DOHH2 (cell line): ENCODE data around the gene CABLES1.
"Not testable (repeated sequence)": the region's sequence is repeated elsewhere in the genome, so short reads cannot be mapped to it uniquely, and the experiment has no call there.

Experiments used
- H3F3A ChIP-seq: fragments of 200-600 bp; sonication (generic), shearing (Covaris generic); 2 replicates; pipeline ENCODE4 v1.6.0; 2016; ENCODE audit warnings: antibody characterized with exemption, mild to moderate bottlenecking; ENCODE audit not compliant: control insufficient read depth, insufficient read depth
- H3K27ac ChIP-seq: fragments of 200-600 bp; sonication (generic); 2 replicates; pipeline ENCODE4 v1.5.1; 2014; ENCODE audit warnings: low read depth, mild to moderate bottlenecking, low read length, moderate library complexity
- H3K27me3 ChIP-seq: fragments of 200-600 bp; sonication (generic); 2 replicates; pipeline ENCODE4 v1.6.1; 2014; ENCODE audit warnings: mild to moderate bottlenecking, low read length, mixed read lengths; ENCODE audit not compliant: control insufficient read depth
- H3K36me3 ChIP-seq: fragments of 200-600 bp; sonication (generic); 2 replicates; pipeline ENCODE4 v1.6.1; 2014; ENCODE audit warnings: mild to moderate bottlenecking, low read length, moderate library complexity, mixed read lengths; ENCODE audit not compliant: control insufficient read depth
- H3K4me1 ChIP-seq: fragments of 200-600 bp; sonication (generic); 2 replicates; pipeline ENCODE4 v1.6.1; 2014; ENCODE audit warnings: mild to moderate bottlenecking, low read length, mixed read lengths; ENCODE audit not compliant: control insufficient read depth
- H3K4me2 ChIP-seq: fragments of 200-600 bp; sonication (generic); 2 replicates; pipeline ENCODE4 v1.6.0; 2014; ENCODE audit warnings: mild to moderate bottlenecking, low read length, moderate library complexity
- H3K4me3 ChIP-seq: fragments of 200-600 bp; sonication (generic); 2 replicates; pipeline ENCODE4 v1.5.1; 2014; ENCODE audit warnings: mild to moderate bottlenecking, low read length, mixed read lengths
- H3K79me2 ChIP-seq: fragments of 200-600 bp; sonication (generic); 2 replicates; pipeline ENCODE4 v1.6.1; 2014; ENCODE audit warnings: mild to moderate bottlenecking, low read length, mixed read lengths; ENCODE audit not compliant: control insufficient read depth
- H3K9me2 ChIP-seq: fragments of 200-600 bp; sonication (generic); replicated peaks from 2 replicates; pipeline ENCODE4 v1.6.1; 2014; ENCODE audit warnings: mild to moderate bottlenecking, low read length, mixed read lengths; ENCODE audit not compliant: control insufficient read depth
- H3K9me3 ChIP-seq: fragments of 200-600 bp; sonication (generic); 2 replicates; pipeline ENCODE4 v1.6.1; 2014; ENCODE audit warnings: antibody characterized with exemption, low read length, mixed read lengths; ENCODE audit not compliant: control insufficient read depth, insufficient read depth
- H4K20me1 ChIP-seq: fragments of 200-600 bp; sonication (generic); 2 replicates; pipeline ENCODE4 v1.6.0; 2014; ENCODE audit warnings: low read depth, mild to moderate bottlenecking, antibody characterized with exemption, low read length, moderate library complexity; ENCODE audit not compliant: control insufficient read depth, insufficient read depth
- EZH2phosphoT487 ChIP-seq: fragments of 200-600 bp; sonication (generic); IDR thresholded peaks from 2 replicates; pipeline ENCODE4 v1.6.1; 2017; ENCODE audit warnings: borderline replicate concordance, mild to moderate bottlenecking, antibody characterized with exemption, low read length, moderate library complexity, mixed read lengths
- TF ChIP-seq, protein P1 (sequence below): fragments of 200-600 bp; sonication (generic); IDR thresholded peaks from one replicate; pipeline ENCODE4 v1.5.1; 2014; ENCODE audit warnings: antibody characterized with exemption, mild to moderate bottlenecking, low read depth, low read length; ENCODE audit not compliant: poor library complexity, severe bottlenecking

CABLES1 gene

DNA sequence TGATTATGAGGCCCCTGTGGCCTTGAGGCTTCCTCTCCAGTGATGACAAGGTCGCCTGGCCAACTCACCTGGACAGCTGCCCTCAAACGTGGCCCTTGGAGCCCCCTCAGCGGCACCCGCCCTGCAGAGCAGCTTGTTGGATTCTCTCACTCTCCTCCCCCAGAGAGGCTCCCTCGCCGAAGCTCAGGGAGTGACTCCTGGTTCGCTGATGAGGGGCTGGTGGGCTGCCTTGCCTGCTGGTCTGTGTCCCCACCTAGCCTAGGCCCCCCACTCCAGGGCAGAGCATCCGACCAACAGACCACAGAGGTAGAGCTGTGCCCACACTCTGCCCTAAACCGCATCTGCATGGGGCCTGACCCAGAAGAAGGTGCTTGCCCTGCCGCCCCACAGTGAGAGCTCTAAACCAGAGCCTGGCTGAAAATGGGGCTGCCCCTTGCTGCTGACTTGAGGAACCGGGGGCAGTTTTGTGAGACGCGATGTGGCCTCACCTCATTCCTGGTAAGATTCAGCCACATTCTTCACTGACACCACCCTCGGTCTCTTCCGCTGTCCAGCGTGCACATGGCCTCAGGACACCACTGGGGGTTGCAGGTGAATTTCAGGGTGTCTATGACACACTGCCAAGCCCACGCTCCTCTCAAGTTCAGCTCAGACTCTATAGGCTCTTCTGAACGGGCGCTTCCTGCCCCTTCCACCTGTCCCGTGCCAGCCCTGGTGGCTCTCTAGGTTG, 131.6 kb downstream of the CABLES1 start:
- Histone ChIP-seq H3F3A (no peaks in the 10 kb centered on the region), H3K36me3 (no peaks in the 10 kb centered on the region), H3K27ac (no peak overlapping the region), H3K9me3 (peaks cover 26% of the 10 kb centered on the region), H4K20me1 (no peaks in the 10 kb centered on the region), H3K27me3 (no peaks in the 10 kb centered on the region), H3K4me3 (no peak overlapping the region), H3K9me2 (no peaks in the 10 kb centered on the region), H3K4me1 (no peaks in the 10 kb centered on the region), H3K79me2 (no peaks in the 10 kb centered on the region), H3K4me2 (no peak overlapping the region)
- TF ChIP-seq, protein P1, sequence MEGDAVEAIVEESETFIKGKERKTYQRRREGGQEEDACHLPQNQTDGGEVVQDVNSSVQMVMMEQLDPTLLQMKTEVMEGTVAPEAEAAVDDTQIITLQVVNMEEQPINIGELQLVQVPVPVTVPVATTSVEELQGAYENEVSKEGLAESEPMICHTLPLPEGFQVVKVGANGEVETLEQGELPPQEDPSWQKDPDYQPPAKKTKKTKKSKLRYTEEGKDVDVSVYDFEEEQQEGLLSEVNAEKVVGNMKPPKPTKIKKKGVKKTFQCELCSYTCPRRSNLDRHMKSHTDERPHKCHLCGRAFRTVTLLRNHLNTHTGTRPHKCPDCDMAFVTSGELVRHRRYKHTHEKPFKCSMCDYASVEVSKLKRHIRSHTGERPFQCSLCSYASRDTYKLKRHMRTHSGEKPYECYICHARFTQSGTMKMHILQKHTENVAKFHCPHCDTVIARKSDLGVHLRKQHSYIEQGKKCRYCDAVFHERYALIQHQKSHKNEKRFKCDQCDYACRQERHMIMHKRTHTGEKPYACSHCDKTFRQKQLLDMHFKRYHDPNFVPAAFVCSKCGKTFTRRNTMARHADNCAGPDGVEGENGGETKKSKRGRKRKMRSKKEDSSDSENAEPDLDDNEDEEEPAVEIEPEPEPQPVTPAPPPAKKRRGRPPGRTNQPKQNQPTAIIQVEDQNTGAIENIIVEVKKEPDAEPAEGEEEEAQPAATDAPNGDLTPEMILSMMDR, result no peak
- no peak for TF ChIP-seq EZH2phosphoT487

DNA sequence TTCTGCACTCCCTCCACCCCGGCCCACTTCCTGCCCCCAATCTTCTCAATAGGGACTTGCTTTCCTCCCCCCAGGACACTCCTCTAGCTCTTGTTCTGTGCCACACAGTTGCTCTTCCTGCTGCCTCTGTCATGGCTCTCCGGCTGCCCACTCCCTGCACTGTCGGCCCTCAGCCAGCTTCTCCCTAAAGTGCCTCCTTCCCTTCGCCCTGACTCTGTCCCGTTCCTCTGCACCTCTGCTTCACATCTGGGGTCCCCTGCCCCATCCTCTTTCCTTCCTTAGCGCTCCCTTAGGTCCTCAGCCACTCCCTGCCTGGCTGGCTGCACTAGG, 132.1 kb downstream of the CABLES1 start:
- H3K79me2 ChIP-seq, result no peaks in the 10 kb centered on the region
- no peak overlapping the region for H3K27ac ChIP-seq
- H3K9me3 ChIP-seq, result peaks cover 26% of the 10 kb centered on the region
- no peaks in the 10 kb centered on the region for H3K4me1 ChIP-seq
- no peaks in the 10 kb centered on the region for H3F3A ChIP-seq
- TF ChIP-seq EZH2phosphoT487, result no peak
- TF ChIP-seq, protein P1, result no peak
- no peak overlapping the region for H3K4me2 ChIP-seq
- no peak overlapping the region for H3K4me3 ChIP-seq
- H3K36me3 ChIP-seq, result no peaks in the 10 kb centered on the region
- H4K20me1 ChIP-seq, result no peaks in the 10 kb centered on the region
- H3K9me2 ChIP-seq, result no peaks in the 10 kb centered on the region
- H3K27me3 ChIP-seq, result no peaks in the 10 kb centered on the region

DNA sequence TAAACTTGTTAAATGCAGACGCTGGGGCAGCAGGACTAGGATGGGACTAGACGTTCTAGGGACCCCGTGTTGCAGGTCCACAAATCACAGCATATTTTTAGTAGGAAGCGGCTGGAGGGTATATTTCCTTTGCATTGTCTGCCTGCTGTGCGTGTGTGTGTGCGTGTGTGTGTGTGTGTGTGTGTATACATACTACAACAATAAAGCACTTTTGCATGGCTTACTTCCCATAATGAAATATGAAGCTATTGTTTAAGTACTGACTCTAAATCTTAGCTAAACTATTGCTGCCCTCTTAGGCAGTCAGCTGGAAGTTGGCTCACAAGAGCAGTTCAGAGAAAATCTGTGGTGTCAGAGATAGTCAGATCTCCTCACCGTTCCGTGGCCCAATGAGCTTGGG, 133.4 kb downstream of the CABLES1 start:
- Histone ChIP-seq H3K4me2 (no peak overlapping the region), H3K9me3 (peaks cover 26% of the 10 kb centered on the region), H3K79me2 (no peaks in the 10 kb centered on the region), H3F3A (no peaks in the 10 kb centered on the region), H3K4me1 (no peaks in the 10 kb centered on the region), H3K9me2 (no peaks in the 10 kb centered on the region), H3K4me3 (no peak overlapping the region), H3K27ac (no peak overlapping the region), H3K36me3 (no peaks in the 10 kb centered on the region), H4K20me1 (no peaks in the 10 kb centered on the region), H3K27me3 (no peaks in the 10 kb centered on the region)
- TF ChIP-seq, protein P1, result no peak
- TF ChIP-seq EZH2phosphoT487, result no peak

DNA sequence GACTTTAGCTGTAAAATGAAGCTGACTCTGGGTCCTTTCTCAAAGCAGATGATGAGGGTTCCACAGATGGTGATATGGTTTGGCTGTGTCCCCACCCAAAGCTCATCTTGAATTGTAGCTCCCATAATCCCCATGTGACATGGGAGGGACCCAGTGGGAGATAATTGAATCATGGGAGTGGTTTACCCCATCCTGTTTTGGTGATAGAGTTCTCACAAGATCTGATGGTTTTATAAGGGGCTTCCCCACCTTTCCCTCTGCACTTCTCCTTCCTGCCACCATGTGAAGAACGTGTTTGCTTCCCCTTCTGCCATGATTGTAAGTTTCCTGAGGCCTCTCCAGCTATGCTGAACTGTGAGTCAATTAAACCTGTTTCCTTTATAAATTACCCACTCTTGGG, 133.8 kb downstream of the CABLES1 start:
- H3F3A ChIP-seq, H3K27ac ChIP-seq, H3K36me3 ChIP-seq, H3K9me2 ChIP-seq, H3K4me1 ChIP-seq, H3K79me2 ChIP-seq, H4K20me1 ChIP-seq, H3K4me3 ChIP-seq, H3K4me2 ChIP-seq, H3K27me3 ChIP-seq: not testable (repeated sequence)
- peaks cover 26% of the 10 kb centered on the region for H3K9me3 ChIP-seq
